ENCODE results near the gene SERINC1. TPM values are rescaled to one million over a fixed set of nuclear protein-coding genes. Genes with fewer than 3 reads are reported as not detected.
A peak's percentile ranks its signal among the peaks of the same experiment; 100 is the strongest.

Gene SERINC1
- total and polyA plus RNA-seq, 4 experiments from 2014 or later = 142 to 197 (median 144) TPM

DNA sequence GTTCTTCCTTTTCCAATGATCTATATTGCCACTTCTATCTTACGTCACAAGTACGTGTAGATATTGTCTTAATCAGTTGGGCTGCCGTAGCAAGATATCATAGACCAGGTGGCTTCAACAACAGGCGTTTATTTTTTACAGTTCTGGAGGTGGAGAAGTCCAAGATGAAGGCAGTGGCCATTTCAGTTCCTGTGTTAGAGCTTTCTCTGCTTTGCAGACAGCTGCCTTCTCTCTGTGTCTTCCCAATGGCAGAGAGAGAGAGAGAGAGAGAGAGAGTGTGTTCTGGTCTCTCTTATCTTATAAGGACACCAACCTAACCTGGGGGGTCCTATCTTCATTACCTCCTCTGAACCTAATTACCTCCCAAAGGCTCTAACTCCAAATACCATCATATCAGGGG is 63.9 kb downstream of the SERINC1 start:
- ChIA-PET POLR2A (ENCODE audit: partially characterized antibody) (interaction anchor here (0.6 to 4.5 kb wide), 4 partner anchors 9 to 64 kb away, joined by 3 to 23 read pairs (median 7); partner anchors contain the start of genes HSF2 and SERINC1), CTCF (ENCODE audit: partially characterized antibody) (no interaction called here)
- Histone ChIP-seq H3K27me3 (ENCODE audit: insufficient read depth, low read length) (no peaks in the 10 kb centered on the region), H3K36me3 (ENCODE audit: insufficient read depth, low read length) (no peaks in the 10 kb centered on the region), H3K4me1 (ENCODE audit: insufficient read depth, low read length) (peaks cover 31% of the 10 kb centered on the region), H3K9me3 (ENCODE audit: control insufficient read depth in 1 of 2, low read length in 2 of 2) (no peaks in the 10 kb centered on the region), H3K4me3 (ENCODE audit: low read length in 2 of 2) (no peak overlapping the region), H3K27ac (ENCODE audit: low read depth, low read length) (no peak overlapping the region)
- Mint-ChIP-seq H3K36me3 (peaks cover 9 to 10% of the 10 kb centered on the region in 2 donors), H3K9me3 (peaks cover 0 to 3% (median 0%) of the 10 kb centered on the region in 8 donors), H3K4me1 (peaks cover 35 to 75% (median 56%) of the 10 kb centered on the region in 4 donors), H3K27ac (peak overlapping the region in 3 of 7 donors; percentile 5 to 12 (median 10)), H3K27me3 (no peaks in the 10 kb centered on the region), H3K4me3 (peak overlapping the region in 1 of 8 donors; percentile 12)
- intact Hi-C loops (cut with micrococcal nuclease) = loop anchor here (1.0 to 2.0 kb wide), 2 partner anchors 8 to 63 kb away; partner anchors contain the start of genes HSF2 and SERINC1
- DNase-seq = no peak

DNA sequence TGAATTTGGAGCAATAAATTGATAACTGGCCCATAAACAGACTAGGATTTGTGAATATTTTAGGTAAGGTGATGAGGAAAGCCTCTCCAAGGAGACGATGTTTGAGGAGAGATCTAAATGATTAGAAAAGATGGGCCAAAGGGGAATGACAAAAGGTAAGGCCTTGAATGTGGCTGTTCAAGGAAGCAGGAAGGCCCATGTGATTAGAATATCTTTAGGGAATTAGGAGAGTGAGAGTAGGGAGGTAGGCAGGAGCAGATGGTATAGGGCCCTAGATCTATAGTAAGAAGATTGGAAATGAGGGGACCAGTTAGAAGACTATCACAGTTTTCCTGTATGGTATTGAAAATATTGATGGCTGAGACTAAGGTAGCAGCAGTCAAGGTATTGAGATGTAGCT is 65.4 kb downstream of the SERINC1 start:
- peaks cover 44 to 80% (median 64%) of the 10 kb centered on the region in 4 donors for H3K4me1 Mint-ChIP-seq
- no peaks in the 10 kb centered on the region for H3K9me3 ChIP-seq (ENCODE audit: control insufficient read depth in 1 of 2, low read length in 2 of 2)
- H3K9me3 Mint-ChIP-seq = peaks cover 0 to 2% (median 0%) of the 10 kb centered on the region in 8 donors
- H3K36me3 Mint-ChIP-seq = peaks cover 0 to 2% of the 10 kb centered on the region in 2 donors
- intact Hi-C loops (cut with micrococcal nuclease) = no loop called here
- H3K27ac ChIP-seq (ENCODE audit: low read depth, low read length) = no peak overlapping the region
- no peak for DNase-seq
- H3K27me3 Mint-ChIP-seq = no peaks in the 10 kb centered on the region
- no peaks in the 10 kb centered on the region for H3K27me3 ChIP-seq (ENCODE audit: insufficient read depth, low read length)
- H3K27ac Mint-ChIP-seq = peak overlapping the region in 4 of 7 donors; percentile 3 to 76 (median 46)
- H3K4me3 ChIP-seq (ENCODE audit: low read length in 2 of 2) = no peak overlapping the region
- H3K36me3 ChIP-seq (ENCODE audit: insufficient read depth, low read length) = no peaks in the 10 kb centered on the region
- peak overlapping the region in 1 of 8 donors; percentile 2 for H3K4me3 Mint-ChIP-seq
- peaks cover 45% of the 10 kb centered on the region for H3K4me1 ChIP-seq (ENCODE audit: insufficient read depth, low read length)
- POLR2A ChIA-PET (ENCODE audit: partially characterized antibody) = interaction anchor here (4.5 kb wide), 1 partner anchor 65 kb away, joined by 23 read pairs; the partner anchor contains the start of gene SERINC1
- CTCF ChIA-PET (ENCODE audit: partially characterized antibody) = interaction anchor here (0.9 to 1.1 kb wide), 2 partner anchors 10 to 85 kb away, joined by 3 to 6 read pairs; no protein-coding TSS in a partner anchor

DNA sequence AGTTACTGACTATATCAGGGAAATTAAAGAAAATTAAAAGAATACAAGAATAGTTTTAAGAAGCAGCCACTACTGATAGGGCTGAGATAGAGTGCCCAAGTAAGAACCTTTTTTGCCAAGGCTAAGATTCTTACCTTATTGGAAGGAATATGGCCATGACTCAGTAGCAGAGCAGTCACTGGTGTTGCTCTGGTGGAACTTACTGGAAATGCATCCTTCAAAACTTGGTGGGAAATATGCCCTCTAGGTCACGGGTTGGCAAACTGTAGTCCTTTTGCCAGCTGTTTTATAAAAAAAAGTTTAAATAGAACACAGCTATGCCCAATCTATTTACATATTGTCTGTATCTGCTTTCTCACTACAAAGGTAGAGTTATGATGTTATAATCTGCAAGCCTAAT is 66.2 kb downstream of the SERINC1 start:
- no peak overlapping the region for H3K27ac ChIP-seq (ENCODE audit: low read depth, low read length)
- H3K27me3 Mint-ChIP-seq = no peaks in the 10 kb centered on the region
- H3K4me1 Mint-ChIP-seq = peaks cover 49 to 80% (median 66%) of the 10 kb centered on the region in 4 donors
- H3K9me3 Mint-ChIP-seq = no peaks in the 10 kb centered on the region
- no peak overlapping the region for H3K4me3 Mint-ChIP-seq
- H3K36me3 Mint-ChIP-seq = peaks cover 0 to 2% of the 10 kb centered on the region in 2 donors
- H3K27ac Mint-ChIP-seq = peak overlapping the region in 1 of 7 donors; percentile 76
- no peak overlapping the region for H3K4me3 ChIP-seq (ENCODE audit: low read length in 2 of 2)
- ChIA-PET CTCF (ENCODE audit: partially characterized antibody) (interaction anchor here (0.9 to 1.2 kb wide), 3 partner anchors 10 to 86 kb away, joined by 3 to 6 read pairs (median 3); no protein-coding TSS in a partner anchor), POLR2A (ENCODE audit: partially characterized antibody) (interaction anchor here (4.5 kb wide), 1 partner anchor 66 kb away, joined by 23 read pairs; the partner anchor contains the start of gene SERINC1)
- no peaks in the 10 kb centered on the region for H3K9me3 ChIP-seq (ENCODE audit: control insufficient read depth in 1 of 2, low read length in 2 of 2)
- intact Hi-C loops (cut with micrococcal nuclease) = no loop called here
- DNase-seq = no peak
- peaks cover 53% of the 10 kb centered on the region for H3K4me1 ChIP-seq (ENCODE audit: insufficient read depth, low read length)
- H3K27me3 ChIP-seq (ENCODE audit: insufficient read depth, low read length) = no peaks in the 10 kb centered on the region
- no peaks in the 10 kb centered on the region for H3K36me3 ChIP-seq (ENCODE audit: insufficient read depth, low read length)

DNA sequence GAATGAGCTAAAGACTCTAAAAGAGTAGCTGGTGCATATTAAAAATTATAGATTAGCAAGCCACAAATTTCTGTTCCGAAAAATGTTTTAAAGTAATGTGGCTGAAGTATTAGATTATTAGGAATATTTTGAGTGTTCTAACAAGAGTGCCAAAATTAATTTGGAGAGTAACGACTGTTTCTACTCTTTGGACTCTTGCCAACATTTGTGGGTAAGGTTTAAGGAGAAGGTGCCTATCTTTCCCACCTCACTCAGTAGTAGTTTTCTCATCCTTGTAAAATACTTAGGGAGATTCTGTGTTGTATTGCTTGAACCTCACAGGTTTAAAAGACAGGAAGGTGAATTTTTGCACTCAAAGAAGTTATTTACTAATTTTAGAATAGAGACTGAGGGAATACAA is 67.2 kb downstream of the SERINC1 start:
- Mint-ChIP-seq H3K4me3 (no peak overlapping the region), H3K27ac (peak overlapping the region in 1 of 7 donors; percentile 53), H3K9me3 (no peaks in the 10 kb centered on the region), H3K27me3 (no peaks in the 10 kb centered on the region), H3K4me1 (peaks cover 46 to 74% (median 63%) of the 10 kb centered on the region in 4 donors), H3K36me3 (peaks cover 0 to 4% of the 10 kb centered on the region in 2 donors)
- no peak for DNase-seq
- POLR2A ChIA-PET (ENCODE audit: partially characterized antibody) = no interaction called here
- H3K36me3 ChIP-seq (ENCODE audit: insufficient read depth, low read length) = no peaks in the 10 kb centered on the region
- intact Hi-C loops (cut with micrococcal nuclease) = no loop called here
- no peaks in the 10 kb centered on the region for H3K9me3 ChIP-seq (ENCODE audit: control insufficient read depth in 1 of 2, low read length in 2 of 2)
- CTCF ChIA-PET (ENCODE audit: partially characterized antibody) = interaction anchor here (1.2 kb wide), 1 partner anchor 14 kb away, joined by 3 read pairs; no protein-coding TSS in a partner anchor
- no peak overlapping the region for H3K4me3 ChIP-seq (ENCODE audit: low read length in 2 of 2)
- H3K4me1 ChIP-seq (ENCODE audit: insufficient read depth, low read length) = peaks cover 49% of the 10 kb centered on the region
- no peaks in the 10 kb centered on the region for H3K27me3 ChIP-seq (ENCODE audit: insufficient read depth, low read length)
- no peak overlapping the region for H3K27ac ChIP-seq (ENCODE audit: low read depth, low read length)

DNA sequence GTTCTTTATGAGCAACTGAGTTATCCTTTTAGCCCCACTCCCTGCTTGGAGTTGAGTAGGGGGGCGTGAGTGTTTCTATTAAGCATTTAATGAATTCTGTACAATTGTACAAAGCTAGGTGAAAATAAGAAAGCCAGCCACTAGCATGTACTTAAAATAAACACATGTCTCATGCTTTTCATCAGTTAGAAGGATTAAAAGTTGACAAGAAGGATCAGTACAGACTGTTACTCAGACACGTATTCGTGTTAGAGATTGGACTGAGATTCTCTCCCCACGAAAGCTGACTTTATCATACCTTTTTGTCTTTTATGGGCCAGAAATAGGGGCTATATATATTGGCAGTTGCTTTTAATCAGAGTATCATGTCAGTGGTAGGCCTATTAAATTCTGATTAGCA is 70.5 kb downstream of the SERINC1 start:
- H3K9me3 ChIP-seq (ENCODE audit: control insufficient read depth in 1 of 2, low read length in 2 of 2) = no peaks in the 10 kb centered on the region
- H3K27ac ChIP-seq (ENCODE audit: low read depth, low read length) = no peak overlapping the region
- no peak for DNase-seq
- no peaks in the 10 kb centered on the region for H3K27me3 ChIP-seq (ENCODE audit: insufficient read depth, low read length)
- Mint-ChIP-seq H3K27me3 (no peaks in the 10 kb centered on the region), H3K4me3 (peak overlapping the region; percentile 96 to 100 (median 98)), H3K36me3 (peaks cover 0 to 2% of the 10 kb centered on the region in 2 donors), H3K4me1 (peaks cover 30 to 47% (median 38%) of the 10 kb centered on the region in 4 donors), H3K9me3 (no peaks in the 10 kb centered on the region), H3K27ac (peak overlapping the region in 5 of 7 donors; percentile 13 to 99 (median 97))
- ChIA-PET POLR2A (ENCODE audit: partially characterized antibody) (interaction anchor here (1.3 kb wide), 1 partner anchor 70 kb away, joined by 5 read pairs; no protein-coding TSS in a partner anchor), CTCF (ENCODE audit: partially characterized antibody) (interaction anchor here (1.3 kb wide), 1 partner anchor 87 kb away, joined by 3 read pairs; no protein-coding TSS in a partner anchor)
- intact Hi-C loops (cut with micrococcal nuclease) = no loop called here
- H3K36me3 ChIP-seq (ENCODE audit: insufficient read depth, low read length) = no peaks in the 10 kb centered on the region
- H3K4me1 ChIP-seq (ENCODE audit: insufficient read depth, low read length) = peaks cover 36% of the 10 kb centered on the region
- no peak overlapping the region for H3K4me3 ChIP-seq (ENCODE audit: low read length in 2 of 2)

DNA sequence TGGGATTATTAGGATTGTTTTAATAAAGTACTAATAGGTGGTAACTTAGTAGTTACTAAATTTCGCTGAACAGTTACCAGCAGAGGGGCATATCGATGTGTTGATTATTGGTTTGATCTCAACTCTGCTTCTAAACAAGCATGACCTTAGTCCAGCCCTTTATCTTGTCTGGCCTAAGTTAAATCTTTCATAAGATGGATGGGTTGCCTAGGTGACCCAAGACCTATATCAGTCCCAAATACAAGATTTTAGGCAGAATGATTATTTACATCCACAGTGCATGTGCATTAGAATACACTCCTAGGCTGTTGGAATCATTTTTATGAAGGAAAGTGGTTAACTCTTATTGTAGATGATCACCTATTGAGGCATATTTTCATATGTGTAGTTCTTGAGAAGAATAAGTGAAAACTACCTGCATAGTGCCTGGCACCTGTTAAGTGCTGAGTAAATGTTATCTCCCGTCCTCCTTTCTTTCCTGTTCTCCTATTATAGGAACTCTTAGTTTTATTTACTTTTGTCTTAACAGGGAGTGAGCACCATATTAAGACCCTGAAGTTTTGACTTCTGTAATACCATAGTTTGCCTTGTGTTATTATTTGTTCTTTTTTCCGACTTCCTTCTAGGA is 71.0 kb downstream of the SERINC1 start:
- ChIA-PET CTCF (ENCODE audit: partially characterized antibody) (no interaction called here), POLR2A (ENCODE audit: partially characterized antibody) (no interaction called here)
- peak overlapping the region in 6 of 7 donors; percentile 92 to 99 (median 97) for H3K27ac Mint-ChIP-seq
- peak overlapping the region; percentile 96 to 100 (median 98) for H3K4me3 Mint-ChIP-seq
- Histone ChIP-seq H3K27me3 (ENCODE audit: insufficient read depth, low read length) (no peaks in the 10 kb centered on the region), H3K9me3 (ENCODE audit: control insufficient read depth in 1 of 2, low read length in 2 of 2) (no peaks in the 10 kb centered on the region), H3K36me3 (ENCODE audit: insufficient read depth, low read length) (no peaks in the 10 kb centered on the region), H3K4me1 (ENCODE audit: insufficient read depth, low read length) (peaks cover 36% of the 10 kb centered on the region), H3K27ac (ENCODE audit: low read depth, low read length) (peak overlapping the region; percentile 88), H3K4me3 (ENCODE audit: low read length in 2 of 2) (peak overlapping the region; percentile 39 to 91)
- no peaks in the 10 kb centered on the region for H3K27me3 Mint-ChIP-seq
- H3K36me3 Mint-ChIP-seq = peaks cover 0 to 2% of the 10 kb centered on the region in 2 donors
- peak in 1 of 5 donors; percentile 2 for DNase-seq
- intact Hi-C loops (cut with micrococcal nuclease) = no loop called here
- peaks cover 29 to 42% (median 35%) of the 10 kb centered on the region in 4 donors for H3K4me1 Mint-ChIP-seq
- H3K9me3 Mint-ChIP-seq = no peaks in the 10 kb centered on the region

DNA sequence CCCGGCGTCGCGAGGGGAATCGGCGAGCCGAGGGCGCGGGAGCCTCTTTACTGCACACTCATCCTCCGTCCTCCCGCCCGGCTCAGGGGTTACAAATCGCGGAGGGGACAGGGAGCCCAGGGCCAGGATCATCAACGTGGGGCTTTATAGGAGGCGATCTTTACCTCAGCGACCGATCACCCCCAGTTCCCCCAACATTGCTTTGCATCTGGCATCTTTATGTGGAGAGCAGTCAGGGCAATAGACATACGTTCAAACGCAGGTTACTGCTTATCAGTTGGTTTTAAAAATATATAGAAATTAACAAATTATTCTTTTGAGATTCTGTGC is 71.5 kb downstream of the SERINC1 start:
- Histone ChIP-seq H3K4me1 (ENCODE audit: insufficient read depth, low read length) (peaks cover 36% of the 10 kb centered on the region), H3K4me3 (ENCODE audit: low read length in 2 of 2) (peak overlapping the region; percentile 39 to 91), H3K27me3 (ENCODE audit: insufficient read depth, low read length) (no peaks in the 10 kb centered on the region), H3K9me3 (ENCODE audit: control insufficient read depth in 1 of 2, low read length in 2 of 2) (no peaks in the 10 kb centered on the region), H3K36me3 (ENCODE audit: insufficient read depth, low read length) (no peaks in the 10 kb centered on the region), H3K27ac (ENCODE audit: low read depth, low read length) (peak overlapping the region; percentile 88)
- no peaks in the 10 kb centered on the region for H3K27me3 Mint-ChIP-seq
- CTCF ChIA-PET (ENCODE audit: partially characterized antibody) = interaction anchor here (0.9 to 1.5 kb wide), 5 partner anchors 9 to 18 kb away, joined by 3 to 14 read pairs (median 4); no protein-coding TSS in a partner anchor
- intact Hi-C loops (cut with micrococcal nuclease) = no loop called here
- H3K4me1 Mint-ChIP-seq = peaks cover 29 to 41% (median 34%) of the 10 kb centered on the region in 4 donors
- H3K4me3 Mint-ChIP-seq = peak overlapping the region; percentile 96 to 100 (median 98)
- POLR2A ChIA-PET (ENCODE audit: partially characterized antibody) = interaction anchor here (1.1 to 1.6 kb wide), 2 partner anchors 36 to 71 kb away, joined by 6 to 30 read pairs; partner anchors contain the start of gene SERINC1
- no peaks in the 10 kb centered on the region for H3K9me3 Mint-ChIP-seq
- H3K36me3 Mint-ChIP-seq = peaks cover 0 to 2% of the 10 kb centered on the region in 2 donors
- peak overlapping the region; percentile 90 to 99 (median 97) for H3K27ac Mint-ChIP-seq
- no peak for DNase-seq
